ENCODE measurements around the gene SLC22A3.

GRCh38 chr6:160319246-160319645 is 28.9 kb upstream of the SLC22A3 start:
- TF ChIP-seq FOXM1 (IDR thresholded peaks at IDR 0.05; ENCODE audit: borderline replicate concordance), result no peak
- no peak for TF ChIP-seq ELF4 (IDR thresholded peaks at IDR 0.05)
- TF ChIP-seq TARDBP (IDR thresholded peaks at IDR 0.05), result no peak
- TF ChIP-seq PKNOX1 (IDR thresholded peaks at IDR 0.05), result no peak
- TF ChIP-seq SUZ12 (IDR thresholded peaks at IDR 0.05), result no peak
- no peak for TF ChIP-seq ZNF384 (IDR thresholded peaks at IDR 0.05)
- TF ChIP-seq SP1 (IDR thresholded peaks at IDR 0.05), result no peak
- no peak for TF ChIP-seq CTBP1 (IDR thresholded peaks at IDR 0.05; ENCODE audit: borderline replicate concordance)
- TF ChIP-seq NFRKB (IDR thresholded peaks at IDR 0.05), result no peak
